OCI-LY1 (cell line): Measurements from ENCODE around the gene PANK4.

Experiments
- H2AFZ ChIP-seq: fragments of 200-600 bp; sonication (generic), shearing (Covaris generic); 2 replicates; pipeline ENCODE4 v1.6.0; 2014; ENCODE audit warnings: antibody characterized with exemption, mild to moderate bottlenecking, low read length
- H3F3A ChIP-seq: fragments of 200-600 bp; sonication (generic), shearing (Covaris generic); 2 replicates; pipeline ENCODE4 v1.6.0; 2014; ENCODE audit warnings: mild to moderate bottlenecking, antibody characterized with exemption, low read length, moderate library complexity; ENCODE audit not compliant: insufficient read depth
- H3K27ac ChIP-seq: fragments of 200-600 bp; sonication (generic); 2 replicates; pipeline ENCODE4 v1.5.1; 2014; ENCODE audit warnings: low read length, mixed run types, mild to moderate bottlenecking, low read depth; ENCODE audit not compliant: poor library complexity, severe bottlenecking
- H3K27me3 ChIP-seq: fragments of 200-600 bp; sonication (generic); 2 replicates; pipeline ENCODE4 v1.6.0; 2014; ENCODE audit warnings: antibody characterized with exemption, mild to moderate bottlenecking, low read length, moderate library complexity; ENCODE audit not compliant: insufficient read depth
- H3K36me3 ChIP-seq: fragments of 200-600 bp; sonication (generic); 2 replicates; pipeline ENCODE4 v1.6.1; 2014; ENCODE audit warnings: mild to moderate bottlenecking, antibody characterized with exemption, low read length, moderate library complexity, mixed read lengths; ENCODE audit not compliant: insufficient read depth
- H3K4me1 ChIP-seq: fragments of 200-600 bp; sonication (generic); 2 replicates; pipeline ENCODE4 v1.5.1; 2014; ENCODE audit warnings: mild to moderate bottlenecking, low read length, moderate library complexity; ENCODE audit not compliant: insufficient read depth, severe bottlenecking
- H3K4me2 ChIP-seq: fragments of 200-600 bp; sonication (generic), shearing (Covaris generic); 2 replicates; pipeline ENCODE4 v1.6.1; 2014; ENCODE audit warnings: low read length
- H3K4me3 ChIP-seq: fragments of 200-600 bp; sonication (generic); 2 replicates; pipeline ENCODE4 v1.5.1; 2014; ENCODE audit warnings: low read length, low read depth, mild to moderate bottlenecking, mixed read lengths; ENCODE audit not compliant: poor library complexity, severe bottlenecking
- H3K79me2 ChIP-seq: fragments of 200-600 bp; shearing (Covaris generic); 2 replicates; pipeline ENCODE4 v1.6.1; 2016; ENCODE audit warnings: mixed run types, low read length, mixed read lengths; ENCODE audit not compliant: insufficient read depth
- H3K9ac ChIP-seq: fragments of 200-600 bp; sonication (generic), shearing (Covaris generic); 2 replicates; pipeline ENCODE4 v1.6.1; 2014; ENCODE audit warnings: mild to moderate bottlenecking, low read length, mixed read lengths
- H3K9me2 ChIP-seq: fragments of 200-600 bp; sonication (generic), shearing (Covaris generic); 2 replicates; pipeline ENCODE4 v1.6.1; 2014; ENCODE audit warnings: low read depth, mild to moderate bottlenecking, low read length, mixed read lengths
- H3K9me3 ChIP-seq: fragments of 200-600 bp; shearing (Covaris generic); 2 replicates; pipeline ENCODE4 v1.6.1; 2014; ENCODE audit warnings: low read length, mixed read lengths
- H4K20me1 ChIP-seq: fragments of 200-600 bp; sonication (generic), shearing (Covaris generic); 2 replicates; pipeline ENCODE4 v1.6.0; 2016; ENCODE audit warnings: mild to moderate bottlenecking, low read length; ENCODE audit not compliant: insufficient read depth
- CTCF ChIP-seq: fragments of 200-600 bp; sonication (generic), shearing (Covaris generic); IDR thresholded peaks from 2 replicates; pipeline ENCODE4 v1.5.1; 2017; ENCODE audit warnings: mild to moderate bottlenecking, antibody characterized with exemption, low read length, moderate library complexity, mixed read lengths
- EZH2 ChIP-seq: fragments of 200-600 bp; sonication (generic), shearing (Covaris generic); IDR thresholded peaks from 2 replicates; pipeline ENCODE4 v1.8.0; 2017; ENCODE audit warnings: borderline replicate concordance, mixed run types, mild to moderate bottlenecking, antibody characterized with exemption, low read length, moderate library complexity, mixed read lengths

The PANK4 gene

GRCh38 chr1:2564006-2564814 lies 37.8 kb upstream of the PANK4 start:
- no peak overlapping the region for H3K9ac ChIP-seq
- no peaks in the 10 kb centered on the region for H3K79me2 ChIP-seq

GRCh38 chr1:2563205-2563604 lies 36.8 kb upstream of the PANK4 start:
- no peaks in the 10 kb centered on the region for H3K4me1 ChIP-seq
- no peak overlapping the region for H3K4me2 ChIP-seq
- TF ChIP-seq CTCF: no peak
- TF ChIP-seq EZH2: no peak
- H3K9me2 ChIP-seq: no peaks in the 10 kb centered on the region
- H2AFZ ChIP-seq: no peak overlapping the region
- no peaks in the 10 kb centered on the region for H3F3A ChIP-seq
- H3K9ac ChIP-seq: no peak overlapping the region
- no peaks in the 10 kb centered on the region; the same call in 1 of the 2 replicates for H3K27me3 ChIP-seq
- H3K4me3 ChIP-seq: no peak overlapping the region
- H3K36me3 ChIP-seq: no peaks in the 10 kb centered on the region
- no peaks in the 10 kb centered on the region for H3K79me2 ChIP-seq
- no peaks in the 10 kb centered on the region for H4K20me1 ChIP-seq
- H3K27ac ChIP-seq: no peak overlapping the region
- no peaks in the 10 kb centered on the region for H3K9me3 ChIP-seq

More at GRCh38 chr1:2564006-2564814, 37.8 kb upstream of the PANK4 start:
- Histone ChIP-seq H2AFZ (no peak overlapping the region), H3K9me2 (no peaks in the 10 kb centered on the region), H4K20me1 (no peaks in the 10 kb centered on the region), H3K9me3 (no peaks in the 10 kb centered on the region), H3K4me3 (no peak overlapping the region), H3K36me3 (no peaks in the 10 kb centered on the region), H3K4me2 (no peak overlapping the region), H3K27me3 (no peaks in the 10 kb centered on the region; the same call in 1 of the 2 replicates), H3F3A (no peaks in the 10 kb centered on the region), H3K27ac (no peak overlapping the region), H3K4me1 (no peaks in the 10 kb centered on the region)
- TF ChIP-seq EZH2 (no peak), CTCF (no peak)

- Histone ChIP-seq H4K20me1 (no peaks in the 10 kb centered on the region), H2AFZ (no peak overlapping the region), H3F3A (no peaks in the 10 kb centered on the region), H3K4me2 (no peak overlapping the region), H3K27me3 (no peaks in the 10 kb centered on the region; the same call in 1 of the 2 replicates), H3K9ac (no peak overlapping the region), H3K9me2 (no peaks in the 10 kb centered on the region), H3K9me3 (no peaks in the 10 kb centered on the region), H3K4me1 (no peaks in the 10 kb centered on the region), H3K36me3 (no peaks in the 10 kb centered on the region), H3K79me2 (no peaks in the 10 kb centered on the region), H3K4me3 (no peak overlapping the region), H3K27ac (no peak overlapping the region)
- peak; percentile 46 for TF ChIP-seq CTCF
- TF ChIP-seq EZH2: no peak
Observed at GRCh38 chr1:2561898-2562895, 35.8 kb upstream of the PANK4 start.
